ENCODE measurements around the gene ASCC3. TPM values are rescaled to one million over a fixed set of nuclear protein-coding genes. Genes with fewer than 3 reads are reported as not detected.

The ASCC3 gene
- total RNA-seq, 5 donors from 2014 or later (not counting 1 experiment from before 2014, with no cell fraction given) = 39.2 to 49.6 (median 44.2) TPM

- ChIA-PET CTCF (no interaction called here), POLR2A (no interaction called here)
- Histone ChIP-seq H3K27me3 (replicated peaks in 1 of 2; ENCODE audit: control insufficient read depth in 2 of 2, extremely low read depth in 1 of 2, insufficient read depth in 2 of 2, low read length in 1 of 2) (no peaks in the 10 kb centered on the region), H3K4me3 (ENCODE audit: control insufficient read depth in 1 of 2, extremely low read depth in 1 of 2, low read length in 1 of 2) (no peak overlapping the region), H3K27ac (ENCODE audit: low read length) (no peak overlapping the region), H3K36me3 (ENCODE audit: control insufficient read depth in 2 of 2, extremely low read depth in 1 of 2, insufficient read depth in 1 of 2, low read length in 1 of 2) (no peaks in the 10 kb centered on the region), H3K9me3 (no peaks in the 10 kb centered on the region), H3K4me1 (ENCODE audit: control insufficient read depth in 1 of 2, extremely low read depth in 1 of 2, insufficient read depth in 2 of 2, low read length in 2 of 2) (no peaks in the 10 kb centered on the region)
- Mint-ChIP-seq H3K27me3 (no peaks in the 10 kb centered on the region), H3K27ac (no peak overlapping the region), H3K4me1 (peaks cover 0 to 1% (median 0%) of the 10 kb centered on the region in 3 donors), H3K4me3 (no peak overlapping the region), H3K36me3 (peaks cover 32% of the 10 kb centered on the region), H3K9me3 (no peaks in the 10 kb centered on the region)
- DNase-seq (no peak), ATAC-seq (replicated peaks in 1 of 4) (no peak)
- no CpG with 5 or more reads among the region's 5 CpGs for WGBS (ENCODE audit: insufficient coverage)
Measured at GRCh38 chr6:100554228-100554627, 326.9 kb downstream of the ASCC3 start.

GRCh38 chr6:100553243-100553642 lies 327.9 kb downstream of the ASCC3 start:
- ChIA-PET POLR2A (no interaction called here), CTCF (no interaction called here)
- DNase-seq (no peak), ATAC-seq (replicated peaks in 1 of 4) (no peak)
- H3K27ac ChIP-seq (ENCODE audit: low read length) = no peak overlapping the region
- no peak overlapping the region for H3K4me3 ChIP-seq (ENCODE audit: control insufficient read depth in 1 of 2, extremely low read depth in 1 of 2, low read length in 1 of 2)
- no peak overlapping the region for H3K27ac Mint-ChIP-seq
- no peaks in the 10 kb centered on the region for H3K36me3 ChIP-seq (ENCODE audit: control insufficient read depth in 2 of 2, extremely low read depth in 1 of 2, insufficient read depth in 1 of 2, low read length in 1 of 2)
- WGBS (ENCODE audit: insufficient coverage) = no CpG with 5 or more reads among the region's 1 CpG
- H3K36me3 Mint-ChIP-seq = peaks cover 34% of the 10 kb centered on the region
- no peaks in the 10 kb centered on the region for H3K9me3 ChIP-seq
- no peak overlapping the region for H3K4me3 Mint-ChIP-seq
- H3K9me3 Mint-ChIP-seq = no peaks in the 10 kb centered on the region
- H3K4me1 Mint-ChIP-seq = peaks cover 0 to 1% (median 0%) of the 10 kb centered on the region in 3 donors
- no peaks in the 10 kb centered on the region for H3K27me3 Mint-ChIP-seq
- no peaks in the 10 kb centered on the region for H3K27me3 ChIP-seq (replicated peaks in 1 of 2; ENCODE audit: control insufficient read depth in 2 of 2, extremely low read depth in 1 of 2, insufficient read depth in 2 of 2, low read length in 1 of 2)
- no peaks in the 10 kb centered on the region for H3K4me1 ChIP-seq (ENCODE audit: control insufficient read depth in 1 of 2, extremely low read depth in 1 of 2, insufficient read depth in 2 of 2, low read length in 2 of 2)

GRCh38 chr6:100549406-100550167 lies 331.5 kb downstream of the ASCC3 start:
- ChIA-PET CTCF (no interaction called here), POLR2A (no interaction called here)
- Mint-ChIP-seq H3K27me3 (no peaks in the 10 kb centered on the region), H3K4me3 (no peak overlapping the region), H3K9me3 (no peaks in the 10 kb centered on the region), H3K4me1 (peaks cover 0 to 1% (median 0%) of the 10 kb centered on the region in 3 donors), H3K27ac (no peak overlapping the region), H3K36me3 (peaks cover 38% of the 10 kb centered on the region)
- H3K4me3 ChIP-seq (ENCODE audit: control insufficient read depth in 1 of 2, extremely low read depth in 1 of 2, low read length in 1 of 2) = no peak overlapping the region
- ATAC-seq (replicated peaks in 1 of 4) (no peak), DNase-seq (no peak)
- no peaks in the 10 kb centered on the region for H3K9me3 ChIP-seq
- H3K36me3 ChIP-seq (ENCODE audit: control insufficient read depth in 2 of 2, extremely low read depth in 1 of 2, insufficient read depth in 1 of 2, low read length in 1 of 2) = no peaks in the 10 kb centered on the region
- WGBS (ENCODE audit: insufficient coverage) = 100% methylated on average over 1 of the region's 2 CpGs
- no peak overlapping the region for H3K27ac ChIP-seq (ENCODE audit: low read length)
- H3K4me1 ChIP-seq (ENCODE audit: control insufficient read depth in 1 of 2, extremely low read depth in 1 of 2, insufficient read depth in 2 of 2, low read length in 2 of 2) = no peaks in the 10 kb centered on the region
- H3K27me3 ChIP-seq (replicated peaks in 1 of 2; ENCODE audit: control insufficient read depth in 2 of 2, extremely low read depth in 1 of 2, insufficient read depth in 2 of 2, low read length in 1 of 2) = no peaks in the 10 kb centered on the region

- H3K4me3 ChIP-seq (ENCODE audit: control insufficient read depth in 1 of 2, extremely low read depth in 1 of 2, low read length in 1 of 2) = no peak overlapping the region
- H3K27me3 ChIP-seq (replicated peaks in 1 of 2; ENCODE audit: control insufficient read depth in 2 of 2, extremely low read depth in 1 of 2, insufficient read depth in 2 of 2, low read length in 1 of 2) = no peaks in the 10 kb centered on the region
- Mint-ChIP-seq H3K4me3 (no peak overlapping the region), H3K27ac (no peak overlapping the region), H3K36me3 (peaks cover 71% of the 10 kb centered on the region), H3K4me1 (no peaks in the 10 kb centered on the region), H3K27me3 (no peaks in the 10 kb centered on the region), H3K9me3 (no peaks in the 10 kb centered on the region)
- no peaks in the 10 kb centered on the region for H3K4me1 ChIP-seq (ENCODE audit: control insufficient read depth in 1 of 2, extremely low read depth in 1 of 2, insufficient read depth in 2 of 2, low read length in 2 of 2)
- no peak overlapping the region for H3K27ac ChIP-seq (ENCODE audit: low read length)
- no peaks in the 10 kb centered on the region for H3K9me3 ChIP-seq
- no CpG with 5 or more reads among the region's 1 CpG for WGBS (ENCODE audit: insufficient coverage)
- H3K36me3 ChIP-seq (ENCODE audit: control insufficient read depth in 2 of 2, extremely low read depth in 1 of 2, insufficient read depth in 1 of 2, low read length in 1 of 2) = peaks cover 4 to 12% of the 10 kb centered on the region in 2 donors
- POLR2A ChIA-PET = no interaction called here
- no peak for DNase-seq
- ATAC-seq (replicated peaks in 1 of 4) = no peak
- CTCF ChIA-PET = interaction anchor here in 1 of 2 donors (0.6 kb wide), 1 partner anchor 30 kb away, joined by 5 read pairs; no protein-coding TSS in a partner anchor
Measured at GRCh38 chr6:100538086-100538485, 343.0 kb downstream of the ASCC3 start.

- Mint-ChIP-seq H3K4me3 (no peak overlapping the region), H3K9me3 (no peaks in the 10 kb centered on the region), H3K36me3 (peaks cover 42% of the 10 kb centered on the region), H3K27ac (no peak overlapping the region), H3K27me3 (no peaks in the 10 kb centered on the region), H3K4me1 (no peaks in the 10 kb centered on the region)
- no peaks in the 10 kb centered on the region for H3K9me3 ChIP-seq
- peaks cover 0 to 24% of the 10 kb centered on the region in 2 donors for H3K36me3 ChIP-seq (ENCODE audit: control insufficient read depth in 2 of 2, extremely low read depth in 1 of 2, insufficient read depth in 1 of 2, low read length in 1 of 2)
- no peaks in the 10 kb centered on the region for H3K27me3 ChIP-seq (replicated peaks in 1 of 2; ENCODE audit: control insufficient read depth in 2 of 2, extremely low read depth in 1 of 2, insufficient read depth in 2 of 2, low read length in 1 of 2)
- no peaks in the 10 kb centered on the region for H3K4me1 ChIP-seq (ENCODE audit: control insufficient read depth in 1 of 2, extremely low read depth in 1 of 2, insufficient read depth in 2 of 2, low read length in 2 of 2)
- no peak overlapping the region for H3K4me3 ChIP-seq (ENCODE audit: control insufficient read depth in 1 of 2, extremely low read depth in 1 of 2, low read length in 1 of 2)
- CTCF ChIA-PET = no interaction called here
- DNase-seq (no peak), ATAC-seq (replicated peaks in 1 of 4) (no peak)
- no peak overlapping the region for H3K27ac ChIP-seq (ENCODE audit: low read length)
- no CpG with 5 or more reads among the region's 1 CpG for WGBS (ENCODE audit: insufficient coverage)
- POLR2A ChIA-PET = no interaction called here
Measured at GRCh38 chr6:100518588-100518987, 362.5 kb downstream of the ASCC3 start.

- no peak overlapping the region for H3K4me3 Mint-ChIP-seq
- H3K9me3 Mint-ChIP-seq = no peaks in the 10 kb centered on the region
- Histone ChIP-seq H3K4me3 (ENCODE audit: control insufficient read depth in 1 of 2, extremely low read depth in 1 of 2, low read length in 1 of 2) (no peak overlapping the region), H3K4me1 (ENCODE audit: control insufficient read depth in 1 of 2, extremely low read depth in 1 of 2, insufficient read depth in 2 of 2, low read length in 2 of 2) (no peaks in the 10 kb centered on the region), H3K27ac (ENCODE audit: low read length) (no peak overlapping the region), H3K9me3 (no peaks in the 10 kb centered on the region), H3K27me3 (replicated peaks in 1 of 2; ENCODE audit: control insufficient read depth in 2 of 2, extremely low read depth in 1 of 2, insufficient read depth in 2 of 2, low read length in 1 of 2) (no peaks in the 10 kb centered on the region), H3K36me3 (ENCODE audit: control insufficient read depth in 2 of 2, extremely low read depth in 1 of 2, insufficient read depth in 1 of 2, low read length in 1 of 2) (peaks cover 0 to 23% of the 10 kb centered on the region in 2 donors)
- POLR2A ChIA-PET = no interaction called here
- WGBS (ENCODE audit: insufficient coverage) = no CpG with 5 or more reads among the region's 1 CpG
- no peak for DNase-seq
- CTCF ChIA-PET = no interaction called here
- no peaks in the 10 kb centered on the region for H3K4me1 Mint-ChIP-seq
- no peak for ATAC-seq (replicated peaks in 1 of 4)
- H3K27ac Mint-ChIP-seq = no peak overlapping the region
- no peaks in the 10 kb centered on the region for H3K27me3 Mint-ChIP-seq
- peaks cover 44% of the 10 kb centered on the region for H3K36me3 Mint-ChIP-seq
Measured at GRCh38 chr6:100517633-100518032, 363.5 kb downstream of the ASCC3 start.
